Activated CD4-positive, CD25-positive, alpha-beta regulatory T cell (primary cell): ENCODE data around the gene SNAPC4.
A peak's percentile ranks its signal among the peaks of the same experiment; 100 is the strongest.

ENCODE experiments used
- DNase-seq, 4 experiments: peaks; one replicate each; lab custom pipeline; 2025; lab: John Stamatoyannopoulos, UW

SNAPC4 gene

GRCh38 chr9:136372006-136372405 lies 28.0 kb downstream of the SNAPC4 start:
- DNase-seq, result no peak

- no peak for DNase-seq
These were observed 28.5 kb downstream of the SNAPC4 start for GRCh38 chr9:136371533-136371880.

GRCh38 chr9:136370687-136371532 lies 29.1 kb downstream of the SNAPC4 start:
- DNase-seq, result no peak

- no peak for DNase-seq
These were observed 29.9 kb downstream of the SNAPC4 start for GRCh38 chr9:136370037-136370436.

GRCh38 chr9:136368190-136368589 lies 31.8 kb downstream of the SNAPC4 start:
- DNase-seq, result no peak

GRCh38 chr9:136367296-136368145 lies 32.4 kb downstream of the SNAPC4 start:
- no peak for DNase-seq

GRCh38 chr9:136366826-136367225 lies 33.1 kb downstream of the SNAPC4 start:
- DNase-seq, result no peak

- DNase-seq, result no peak
These were observed 34.2 kb downstream of the SNAPC4 start for GRCh38 chr9:136365775-136366222.

GRCh38 chr9:136364942-136365774 lies 34.8 kb downstream of the SNAPC4 start:
- DNase-seq, result no peak

GRCh38 chr9:136363949-136364748 lies 35.8 kb downstream of the SNAPC4 start:
- DNase-seq, result no peak

- peak; percentile 84 to 94 (median 87) for DNase-seq
These were observed 36.6 kb downstream of the SNAPC4 start, which contains the start of gene DNLZ for GRCh38 chr9:136363106-136363948. Gene DNLZ (minus strand): TSS chr9:136363744. CDS start chr9:136363714, 30 bp downstream.

- DNase-seq, result no peak
These were observed 37.6 kb downstream of the SNAPC4 start for GRCh38 chr9:136362450-136362784.

- no peak for DNase-seq
These were observed 38.1 kb downstream of the SNAPC4 start for GRCh38 chr9:136361754-136362449.

- no peak for DNase-seq
These were observed 38.8 kb downstream of the SNAPC4 start for GRCh38 chr9:136361047-136361753.

- no peak for DNase-seq
These were observed 39.9 kb downstream of the SNAPC4 start for GRCh38 chr9:136359774-136360718.

GRCh38 chr9:136358888-136359287 lies 41.1 kb downstream of the SNAPC4 start:
- no peak for DNase-seq

GRCh38 chr9:136358016-136358415 lies 42.0 kb downstream of the SNAPC4 start:
- no peak for DNase-seq

- DNase-seq, result no peak
These were observed 42.7 kb downstream of the SNAPC4 start for GRCh38 chr9:136357202-136357725.
